Activated CD4-positive, alpha-beta T cell treated with anti-CD3 and anti-CD28 coated beads for 48 hours (primary cell): Measurements from ENCODE around the gene POLR2L.

Experiments
- DNase-seq: peaks from one replicate; pipeline ENCODE4 v3.0.0-alpha.2; 2020

Gene POLR2L

DNA sequence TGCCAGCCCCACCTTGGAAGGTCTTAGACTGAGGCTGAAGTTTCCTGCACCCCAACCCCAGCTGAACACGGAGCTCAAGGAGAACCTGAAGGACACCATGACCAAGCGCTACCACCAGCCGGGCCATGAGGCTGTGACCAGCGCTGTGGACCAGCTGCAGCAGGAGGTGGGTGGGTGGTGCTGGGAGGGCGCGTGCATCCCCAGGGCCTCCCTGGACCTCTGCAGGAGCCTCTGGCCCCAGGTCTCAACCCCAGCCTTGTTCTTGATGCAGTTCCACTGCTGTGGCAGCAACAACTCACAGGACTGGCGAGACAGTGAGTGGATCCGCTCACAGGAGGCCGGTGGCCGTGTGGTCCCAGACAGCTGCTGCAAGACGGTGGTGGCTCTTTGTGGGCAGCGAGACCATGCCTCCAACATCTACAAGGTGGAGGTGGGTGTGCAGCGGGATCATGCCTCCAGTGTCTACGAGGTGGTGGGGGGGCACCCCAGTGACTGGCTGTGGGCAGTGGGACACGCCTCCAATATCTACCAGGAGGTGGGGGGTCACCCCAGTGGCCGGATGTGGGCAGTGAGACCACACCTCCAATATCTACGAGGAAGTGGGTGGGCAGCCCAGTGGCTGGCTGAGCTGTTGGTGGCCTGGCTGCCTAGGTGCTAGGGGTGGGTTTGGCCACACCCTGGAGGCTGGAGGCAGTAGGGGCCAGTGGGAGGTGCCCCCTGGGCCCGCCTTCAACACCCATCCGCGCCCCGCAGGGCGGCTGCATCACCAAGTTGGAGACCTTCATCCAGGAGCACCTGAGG lies 4.9 kb downstream of the POLR2L start:
- DNase-seq = no peak

- no peak for DNase-seq
Observed at GRCh38 chr11:836700-837099, 5.6 kb downstream of the POLR2L start.

DNA sequence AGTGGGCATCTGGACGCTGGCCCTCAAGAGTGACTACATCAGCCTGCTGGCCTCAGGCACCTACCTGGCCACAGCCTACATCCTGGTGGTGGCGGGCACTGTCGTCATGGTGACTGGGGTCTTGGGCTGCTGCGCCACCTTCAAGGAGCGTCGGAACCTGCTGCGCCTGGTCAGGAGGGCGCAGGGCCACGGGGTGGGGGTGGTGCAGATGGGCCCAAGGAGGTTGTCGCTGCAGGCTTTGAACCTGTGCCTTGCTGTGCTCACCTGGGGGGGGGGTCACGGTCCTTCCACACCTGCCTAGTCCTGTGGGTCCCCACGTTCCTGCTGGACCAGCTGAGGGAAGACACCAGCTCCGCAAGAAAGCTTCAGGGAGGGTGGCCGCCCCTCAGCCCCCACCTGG lies 6.1 kb downstream of the POLR2L start:
- no peak for DNase-seq

- DNase-seq = no peak
Observed at GRCh38 chr11:834371-835316, 7.7 kb downstream of the POLR2L start.

DNA sequence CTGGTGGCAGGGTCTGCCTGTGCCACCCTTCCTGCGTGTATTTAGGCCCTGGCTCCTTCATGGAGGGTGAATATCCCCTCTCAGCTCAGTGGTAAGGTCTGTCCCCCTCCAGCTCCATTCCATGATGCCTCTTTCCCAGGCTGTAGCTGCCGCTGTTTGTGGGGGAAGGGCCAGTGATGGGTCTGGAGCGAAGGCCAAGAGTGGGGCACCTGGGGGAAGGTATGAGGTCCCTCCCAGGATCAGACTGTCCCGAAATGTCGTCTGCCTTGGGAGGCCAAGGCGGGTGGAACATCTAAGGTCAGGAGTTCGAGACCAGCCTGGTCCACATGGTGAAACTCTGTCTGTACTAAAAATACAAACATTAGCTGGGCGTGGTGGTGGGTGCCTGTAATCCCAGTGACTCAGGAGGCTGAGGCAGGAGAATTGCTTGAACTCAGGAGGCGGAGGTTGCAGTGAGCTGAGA lies 8.4 kb downstream of the POLR2L start:
- DNase-seq = no peak

- DNase-seq = peak; percentile 49
Observed at GRCh38 chr11:833114-833791, 9.1 kb downstream of the POLR2L start.

DNA sequence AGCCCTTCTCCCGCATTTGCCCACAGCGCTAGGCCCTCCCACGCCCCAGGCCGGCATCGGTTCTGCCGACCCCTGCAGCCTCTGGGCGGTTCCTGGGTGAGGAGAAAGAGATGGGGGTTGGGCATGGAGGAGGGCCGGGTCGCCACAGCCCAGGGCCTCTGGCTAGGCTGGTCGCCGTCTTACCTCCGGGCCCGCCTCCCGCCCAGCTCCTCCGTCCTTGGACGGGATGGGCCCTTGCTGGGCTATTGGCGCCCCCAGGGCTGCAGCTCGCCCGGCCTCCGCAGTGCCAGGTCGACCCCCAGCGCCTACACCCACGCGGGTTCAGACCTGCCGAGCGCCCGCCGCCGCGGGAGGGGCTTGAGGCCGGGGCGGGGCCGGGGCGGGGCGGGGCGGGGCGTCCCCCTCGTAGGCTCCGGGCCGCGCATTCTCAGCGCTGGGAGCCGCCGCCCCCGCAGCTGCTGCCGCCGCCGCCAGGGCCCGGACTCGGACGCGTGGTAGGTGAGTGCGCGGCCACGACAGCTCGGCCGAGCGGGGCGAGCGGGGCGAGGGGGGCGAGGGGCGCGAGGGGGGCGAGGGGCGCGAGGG lies 9.7 kb downstream of the POLR2L start, which contains the start of gene CD151:
CD151 (plus strand) TSS at position 424 of the 585 bp plus-strand sequence. CDS start 3,118 bp downstream, outside the sequence.
- peak; percentile 63 for DNase-seq

DNA sequence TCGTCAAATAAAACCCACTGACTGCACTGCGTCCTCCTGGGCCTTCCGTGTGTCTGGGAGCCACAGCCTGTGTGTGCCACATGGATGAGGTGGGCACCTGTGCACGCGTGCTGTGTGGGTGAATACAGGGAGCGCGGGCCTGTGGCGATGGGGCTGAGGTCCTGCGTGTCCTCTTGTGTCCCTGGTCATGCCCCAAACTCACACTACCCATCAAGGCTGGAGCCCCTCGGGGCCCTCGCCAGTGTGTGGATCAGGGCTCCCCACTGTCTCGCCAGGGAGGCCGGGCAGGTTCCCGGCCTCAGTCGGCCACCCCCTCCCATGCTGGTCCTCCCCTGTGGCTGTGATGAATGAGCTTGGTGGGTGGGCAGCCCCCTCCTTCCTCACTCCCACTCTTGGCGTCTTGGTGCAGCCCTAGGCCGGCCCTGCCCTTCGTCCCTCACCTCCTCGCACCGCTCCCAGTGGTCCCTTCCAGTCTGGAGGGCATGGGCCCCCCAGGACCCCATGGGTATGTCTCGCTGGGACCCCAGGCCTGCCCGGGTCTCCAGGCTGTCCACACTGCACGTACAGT lies 10.3 kb downstream of the POLR2L start:
- no peak for DNase-seq

- no peak for DNase-seq
Observed at GRCh38 chr11:831118-831864, 11.0 kb downstream of the POLR2L start.

DNA sequence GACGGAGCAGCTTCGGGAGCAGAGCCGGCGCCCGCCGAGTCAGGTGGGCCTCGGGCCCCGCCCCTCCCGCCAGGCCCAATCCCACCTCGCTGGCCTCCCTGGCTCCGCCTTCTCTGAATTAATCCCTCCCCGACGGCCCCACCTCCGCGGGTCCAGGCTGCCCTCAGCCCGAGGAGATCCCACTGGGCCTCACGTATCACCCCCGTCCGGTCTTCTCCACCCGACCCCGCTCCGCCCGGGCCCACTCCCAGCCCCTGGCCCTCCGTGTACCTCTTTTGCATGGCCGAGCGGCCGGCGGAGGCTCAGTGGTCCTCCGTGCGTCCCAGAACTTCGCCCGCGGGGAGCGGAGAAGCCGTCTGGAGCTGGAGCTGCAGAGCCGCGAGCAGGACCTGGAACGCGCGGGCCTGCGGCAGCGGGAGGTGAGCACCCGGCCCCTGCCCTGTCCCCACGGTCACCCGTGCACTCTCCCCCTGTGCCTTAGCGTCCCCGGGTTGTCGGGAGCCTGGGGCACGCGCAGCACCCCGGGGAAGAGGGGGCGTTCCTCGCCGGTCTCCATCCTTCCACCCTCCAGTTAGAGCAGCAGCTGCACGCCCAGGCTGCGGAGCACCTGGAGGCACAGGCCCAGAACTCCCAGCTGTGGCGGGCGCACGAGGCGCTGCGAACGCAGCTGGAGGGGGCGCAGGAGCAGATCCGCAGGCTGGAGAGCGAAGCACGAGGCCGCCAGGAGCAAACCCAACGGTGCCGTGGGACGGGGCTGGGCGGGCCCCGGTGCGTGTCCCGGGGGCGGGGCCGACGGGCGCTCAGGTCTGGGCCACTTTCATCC lies 11.8 kb downstream of the POLR2L start:
- peak; percentile 71 for DNase-seq

- no peak for DNase-seq
Observed at GRCh38 chr11:829847-830294, 12.5 kb downstream of the POLR2L start.

DNA sequence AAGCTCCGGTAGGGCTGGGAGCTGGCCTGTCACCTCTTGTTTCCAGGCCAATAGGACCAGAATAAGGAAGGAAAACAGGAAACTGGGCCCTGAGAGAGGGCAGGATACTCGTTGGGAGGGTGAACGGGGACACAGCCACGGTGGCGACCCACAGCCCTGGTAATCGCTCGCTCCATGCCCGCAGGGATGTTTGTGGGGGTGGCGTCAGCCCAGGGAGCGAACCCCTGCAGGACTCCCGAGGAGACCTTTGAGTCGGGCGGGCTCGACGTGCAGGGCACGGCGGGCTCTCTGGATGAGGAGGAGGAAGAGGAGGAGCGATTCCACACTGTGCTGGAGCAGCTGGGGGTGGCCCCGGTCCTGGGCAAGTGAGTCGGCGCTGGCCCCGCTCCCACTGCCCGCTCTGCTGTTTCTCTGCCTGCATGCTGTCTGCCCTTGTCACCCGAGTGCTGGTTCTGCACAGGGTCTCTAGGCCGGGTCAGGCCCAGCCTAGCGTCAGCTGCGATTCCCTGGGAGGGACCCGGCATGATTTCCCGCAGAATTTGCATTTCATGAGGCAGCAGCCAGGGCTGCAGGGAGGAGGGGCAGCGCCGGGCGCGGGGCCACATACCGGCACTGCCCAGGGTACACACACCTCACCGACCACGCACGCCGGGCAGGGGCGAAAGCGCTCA lies 13.0 kb downstream of the POLR2L start:
- DNase-seq = no peak

DNA sequence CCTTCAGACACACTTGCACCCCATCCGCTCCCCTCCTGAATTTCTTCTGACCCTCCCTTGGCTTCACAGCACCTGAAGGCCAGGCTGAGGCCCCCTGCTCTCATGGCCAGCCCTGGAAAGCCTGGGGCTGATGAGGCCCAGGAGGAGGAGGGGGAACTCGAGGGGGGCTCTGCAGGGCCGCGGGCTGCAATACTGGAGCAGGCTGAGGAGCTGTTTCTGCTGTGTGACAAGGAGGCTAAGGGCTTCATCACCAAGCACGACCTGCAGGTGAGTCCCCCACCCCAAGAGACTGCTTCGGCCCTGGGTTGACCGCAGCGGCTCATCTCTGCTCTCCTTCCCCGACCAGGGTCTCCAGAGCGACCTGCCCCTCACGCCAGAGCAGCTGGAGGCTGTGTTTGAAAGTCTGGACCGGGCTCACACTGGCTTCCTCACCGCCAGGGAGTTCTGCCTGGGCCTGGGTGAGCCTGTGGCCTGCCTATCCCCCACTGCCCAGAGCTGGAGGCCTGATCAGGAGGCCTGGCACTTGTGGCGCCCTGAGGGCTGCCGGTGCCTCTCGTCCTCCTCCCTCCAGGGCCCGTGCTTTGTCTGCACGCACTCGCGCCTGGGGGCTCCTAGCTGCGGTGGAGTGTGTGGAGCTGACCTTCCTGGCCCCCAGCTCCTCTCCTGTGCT lies 13.7 kb downstream of the POLR2L start:
- DNase-seq = no peak

DNA sequence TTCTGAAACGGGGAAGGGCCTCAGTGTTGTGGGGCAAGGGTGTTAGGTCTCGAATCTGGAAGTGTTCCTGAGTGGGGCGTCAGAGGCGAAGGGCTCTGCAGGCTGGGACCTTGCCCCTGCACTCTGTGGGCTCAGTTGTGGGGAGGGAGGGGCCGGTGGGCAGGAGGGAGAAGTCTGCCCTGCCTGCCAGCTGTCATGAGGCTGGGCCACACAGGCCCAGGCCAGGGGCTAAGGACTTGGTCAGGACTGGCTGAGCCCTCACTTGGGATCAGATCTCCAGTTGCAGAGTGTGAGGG lies 14.5 kb downstream of the POLR2L start, which contains the start of gene CRACR2B:
CRACR2B (plus strand) TSS at position 23 of the 296 bp plus-strand sequence. CDS start 689 bp downstream, outside the sequence.
- DNase-seq = no peak

GRCh38 chr11:827146-827896 lies 15.0 kb downstream of the POLR2L start:
- DNase-seq = no peak

- DNase-seq = no peak
Observed at GRCh38 chr11:826836-827145, 15.5 kb downstream of the POLR2L start.

DNA sequence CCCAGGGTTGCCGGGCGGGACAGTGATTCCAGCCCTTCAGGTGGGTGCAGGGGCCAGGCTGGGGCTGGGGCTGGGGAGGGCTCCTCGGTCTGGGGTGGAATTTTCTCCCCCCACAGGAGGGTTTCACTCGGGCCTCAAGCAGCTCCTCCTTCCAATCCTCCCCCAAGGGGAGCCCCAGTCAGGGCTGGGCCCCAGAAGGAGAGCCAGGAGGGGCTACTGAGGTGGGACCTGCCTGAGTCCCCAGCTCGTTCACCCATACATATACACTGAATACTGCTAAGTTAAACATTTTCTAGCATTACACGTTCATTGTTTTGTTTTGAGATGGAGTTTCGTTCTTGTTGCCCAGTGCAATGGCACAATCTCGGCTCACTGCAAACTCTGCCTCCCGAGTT lies 16.1 kb downstream of the POLR2L start:
- no peak for DNase-seq

- DNase-seq = no peak
Observed at GRCh38 chr11:825366-826226, 16.7 kb downstream of the POLR2L start.
